C4-2B (cell line): ENCODE results near the gene RFT1.

Experiments
- ZFX ChIP-seq: fragments of 450-650 bp; IDR thresholded peaks from 2 replicates; pipeline ENCODE4 v1.6.1; 2017
- TF ChIP-seq, protein P1 (sequence below): fragments of 450-650 bp; conservative IDR thresholded peaks from 2 replicates; pipeline ENCODE4 v1.5.1; 2017; ENCODE audit warnings: mild to moderate bottlenecking

DNA sequence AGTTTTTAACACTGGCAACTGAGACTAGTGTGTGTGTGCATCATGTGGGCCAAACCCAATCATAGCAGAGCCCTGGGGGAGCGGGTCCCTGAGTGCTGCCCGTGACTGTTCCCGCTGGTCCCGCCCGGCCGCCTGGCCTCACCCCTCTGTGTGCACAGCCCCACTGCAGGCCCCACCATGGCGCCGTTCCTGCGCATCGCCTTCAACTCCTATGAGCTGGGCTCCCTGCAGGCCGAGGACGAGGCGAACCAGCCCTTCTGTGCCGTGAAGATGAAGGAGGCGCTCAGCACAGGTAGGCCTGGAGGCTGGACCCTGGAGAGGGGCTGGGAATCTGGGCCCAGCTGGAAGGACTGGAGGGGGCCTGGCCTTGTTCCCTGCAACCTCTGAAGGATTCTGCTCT, 48.0 kb upstream of the RFT1 start:
- TF ChIP-seq, protein P1, sequence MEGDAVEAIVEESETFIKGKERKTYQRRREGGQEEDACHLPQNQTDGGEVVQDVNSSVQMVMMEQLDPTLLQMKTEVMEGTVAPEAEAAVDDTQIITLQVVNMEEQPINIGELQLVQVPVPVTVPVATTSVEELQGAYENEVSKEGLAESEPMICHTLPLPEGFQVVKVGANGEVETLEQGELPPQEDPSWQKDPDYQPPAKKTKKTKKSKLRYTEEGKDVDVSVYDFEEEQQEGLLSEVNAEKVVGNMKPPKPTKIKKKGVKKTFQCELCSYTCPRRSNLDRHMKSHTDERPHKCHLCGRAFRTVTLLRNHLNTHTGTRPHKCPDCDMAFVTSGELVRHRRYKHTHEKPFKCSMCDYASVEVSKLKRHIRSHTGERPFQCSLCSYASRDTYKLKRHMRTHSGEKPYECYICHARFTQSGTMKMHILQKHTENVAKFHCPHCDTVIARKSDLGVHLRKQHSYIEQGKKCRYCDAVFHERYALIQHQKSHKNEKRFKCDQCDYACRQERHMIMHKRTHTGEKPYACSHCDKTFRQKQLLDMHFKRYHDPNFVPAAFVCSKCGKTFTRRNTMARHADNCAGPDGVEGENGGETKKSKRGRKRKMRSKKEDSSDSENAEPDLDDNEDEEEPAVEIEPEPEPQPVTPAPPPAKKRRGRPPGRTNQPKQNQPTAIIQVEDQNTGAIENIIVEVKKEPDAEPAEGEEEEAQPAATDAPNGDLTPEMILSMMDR: no peak
- no peak for TF ChIP-seq ZFX
